NT2/D1 (cell line): ENCODE data around the gene KIF1B.

Experiments used
- SUZ12 ChIP-seq: IDR thresholded peaks from 2 replicates; pipeline ENCODE4 v1.6.1; 2011; ENCODE audit not compliant: insufficient read length, insufficient read depth; ENCODE audit errors: extremely low read depth
- YY1 ChIP-seq: IDR thresholded peaks from 2 replicates; pipeline ENCODE4 v1.6.1; 2011; ENCODE audit not compliant: insufficient read length, insufficient read depth

GRCh38 chr1:10319750-10320149 is 109.4 kb downstream of the KIF1B start:
- TF ChIP-seq YY1 = no peak
- no peak for TF ChIP-seq SUZ12
